Fibroblast of the conjunctiva (primary cell): ENCODE data around the gene CRB2.
"Not testable (repeated sequence)": the region's sequence is repeated elsewhere in the genome, so short reads cannot be mapped to it uniquely, and the experiment has no call there.

Source experiments
- DNase-seq: peaks from one replicate; pipeline ENCODE4 v3.0.0-alpha.2; 2010; ENCODE audit warnings: low read depth

Gene CRB2

GRCh38 chr9:123329329-123329955 is 26.6 kb upstream of the CRB2 start:
- no peak for DNase-seq

DNA sequence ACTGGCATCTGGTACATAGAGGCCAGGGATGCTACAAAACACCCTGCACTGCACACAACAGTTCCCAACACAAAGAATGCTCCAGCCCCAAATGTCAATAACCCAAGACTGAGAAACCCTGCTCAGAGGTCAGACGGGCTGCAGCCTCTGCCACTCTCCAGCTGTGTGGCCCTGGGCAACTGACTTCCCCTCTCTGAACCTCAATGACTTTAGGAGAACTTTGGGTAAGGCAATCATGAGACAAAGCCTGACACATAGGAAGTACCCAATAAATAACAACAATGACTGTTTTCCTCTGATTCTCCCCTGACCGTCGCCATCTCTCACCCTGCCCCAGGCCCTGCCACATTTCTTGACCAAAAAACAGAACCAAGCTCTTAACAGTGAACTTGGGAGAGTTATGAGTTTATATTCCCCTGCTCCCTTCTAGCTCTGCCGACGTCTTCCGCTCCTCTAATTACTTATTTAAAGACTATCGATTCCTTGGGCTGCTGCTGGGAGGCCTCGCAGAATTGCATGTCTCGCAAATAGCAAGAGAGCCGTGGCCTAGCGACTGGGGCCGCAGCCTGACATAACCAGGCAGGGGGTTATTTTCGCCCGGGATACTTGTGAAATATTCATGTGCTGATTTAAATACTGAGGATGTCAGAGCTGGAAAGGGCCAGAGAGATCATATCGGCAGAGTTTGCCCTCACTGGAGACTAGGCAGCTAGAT is 24.5 kb upstream of the CRB2 start:
- DNase-seq: no peak

DNA sequence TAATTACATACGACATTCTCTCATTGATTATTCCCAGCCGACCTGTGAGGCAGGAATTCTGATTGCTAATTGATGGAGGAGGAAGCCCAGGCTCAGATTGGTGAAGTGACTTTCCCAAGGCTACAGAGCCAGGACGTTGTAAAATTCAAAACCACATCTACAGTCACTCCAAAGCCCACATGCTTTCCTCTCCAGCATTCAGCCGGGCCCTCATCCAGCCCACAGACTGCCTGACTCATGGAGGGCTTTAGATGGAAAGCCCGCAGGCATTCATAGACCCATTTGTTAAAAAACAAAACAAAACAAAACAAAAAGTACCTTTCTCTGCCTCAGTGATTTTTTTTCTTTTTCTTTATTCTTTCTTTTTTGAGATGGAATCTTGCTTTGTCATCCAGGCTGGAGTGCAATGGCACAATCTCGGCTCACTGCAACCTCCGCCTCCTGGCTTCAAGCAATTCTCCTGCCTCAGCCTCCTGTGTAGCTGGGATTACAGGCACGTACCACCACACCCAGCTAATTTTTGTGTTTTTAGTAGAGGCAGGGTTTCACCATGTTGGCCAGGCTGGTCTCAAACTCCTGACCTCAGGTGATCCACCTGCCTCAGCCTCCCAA is 22.8 kb upstream of the CRB2 start:
- DNase-seq: not testable (repeated sequence)

DNA sequence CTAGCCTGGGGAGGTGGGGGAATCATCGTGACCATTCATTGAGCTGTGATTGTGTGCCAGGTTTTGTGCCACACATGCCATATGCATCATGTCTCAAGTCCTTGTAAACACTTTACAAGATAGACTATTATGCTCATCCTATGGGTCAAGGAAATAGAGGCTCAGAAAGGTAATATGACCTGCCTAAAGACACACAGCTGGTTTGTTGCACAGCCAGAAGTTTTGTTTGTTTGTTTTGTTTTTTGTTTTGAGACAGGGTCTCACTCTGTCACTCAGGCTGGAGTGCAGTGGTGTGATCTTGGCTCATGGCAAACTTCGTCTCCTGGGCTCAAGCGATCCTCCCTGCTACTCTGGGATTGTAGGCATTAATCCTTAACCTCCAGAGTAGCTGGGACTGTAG is 21.4 kb upstream of the CRB2 start:
- no peak for DNase-seq

DNA sequence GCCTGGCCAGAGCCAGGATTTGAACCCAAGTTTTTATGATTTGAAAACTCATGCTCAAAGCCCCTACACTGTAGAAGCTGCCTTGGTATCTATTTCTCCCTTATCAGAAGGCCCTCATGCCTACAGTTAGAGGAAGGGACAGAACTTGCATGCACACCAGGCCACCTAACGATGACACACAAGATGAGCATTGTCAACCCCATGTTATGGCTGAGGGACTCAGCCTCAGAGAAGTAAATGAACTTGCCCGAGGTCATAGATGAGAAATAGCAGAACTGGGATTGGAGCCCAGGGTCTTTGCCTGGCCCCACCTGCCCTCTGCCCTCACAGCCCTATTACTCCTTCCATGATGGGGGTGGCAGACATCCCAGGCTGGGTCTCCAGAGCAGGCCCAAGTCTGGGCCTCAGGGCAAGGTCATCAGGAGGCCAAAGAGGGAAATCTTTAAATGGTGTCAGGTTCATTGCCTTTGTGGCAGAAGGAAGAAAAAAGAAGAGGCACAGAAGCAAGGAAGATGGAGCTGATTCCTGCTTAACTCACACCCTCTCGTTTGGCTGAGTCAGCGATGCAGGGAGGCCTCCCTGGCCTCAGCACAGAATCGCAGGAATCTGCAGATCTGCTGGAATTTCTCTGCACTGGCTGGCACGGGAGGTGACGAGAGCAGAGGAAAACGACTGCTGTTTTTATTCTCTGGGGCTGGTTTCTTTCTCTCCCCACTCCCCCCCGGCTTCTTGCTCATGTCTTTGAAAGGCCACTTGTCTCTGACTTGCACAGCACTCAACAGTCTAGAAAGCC is 20.6 kb upstream of the CRB2 start:
- no peak for DNase-seq

DNA sequence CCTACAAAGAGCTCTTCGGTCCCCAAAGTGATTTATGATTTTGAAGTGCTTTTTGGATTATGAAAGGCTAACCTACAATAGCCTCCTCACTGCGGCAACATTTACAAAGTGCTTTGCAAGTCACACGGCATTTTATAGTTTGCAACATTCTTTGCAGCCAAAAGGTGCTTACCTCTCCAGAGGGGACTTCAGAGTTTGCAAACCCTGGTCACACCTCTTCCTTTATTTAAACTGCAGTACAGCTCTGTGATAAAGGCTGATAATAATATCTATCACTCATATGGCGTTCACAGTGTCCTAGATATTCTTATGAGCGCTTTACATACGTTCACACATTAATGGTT is 20.0 kb upstream of the CRB2 start:
- no peak for DNase-seq

DNA sequence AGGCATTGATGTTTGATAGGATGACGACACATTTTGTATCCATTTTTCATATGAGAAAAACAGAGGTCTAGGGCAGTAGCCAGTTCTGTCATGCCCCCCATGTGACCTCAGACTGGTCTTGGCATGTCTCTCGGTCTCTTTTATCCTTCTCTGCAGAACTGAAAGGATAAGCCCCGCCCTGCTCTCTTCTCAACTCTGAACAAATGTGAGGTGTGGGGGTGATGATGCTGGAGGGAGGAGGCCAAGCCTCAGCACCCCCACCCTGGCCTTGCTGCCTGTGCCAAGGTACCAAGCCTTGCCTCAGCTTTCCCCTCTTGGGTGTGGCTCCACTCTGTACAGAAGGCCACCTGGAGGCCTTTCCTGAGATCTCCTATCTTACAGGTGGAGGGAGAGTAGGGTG is 19.5 kb upstream of the CRB2 start:
- no peak for DNase-seq

DNA sequence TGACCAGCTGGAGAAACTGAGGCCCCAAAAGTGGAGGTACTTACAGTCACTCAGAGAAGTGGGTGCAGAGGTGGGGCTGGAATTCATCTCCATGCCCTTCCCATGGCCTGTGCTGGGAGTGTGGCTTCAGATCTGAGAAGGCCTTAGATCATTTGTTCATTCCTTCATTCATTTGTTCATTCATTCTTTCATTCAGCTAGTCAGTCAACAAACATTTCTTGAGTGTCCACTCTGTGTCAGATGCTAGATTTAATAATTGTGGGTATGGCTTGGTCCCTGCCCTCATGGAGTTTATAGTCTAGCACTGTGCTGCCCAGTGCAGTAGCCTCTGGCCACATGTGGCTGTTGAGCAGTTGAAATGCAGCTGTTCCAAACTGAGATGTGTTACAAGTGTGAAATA is 19.0 kb upstream of the CRB2 start:
- DNase-seq: no peak

DNA sequence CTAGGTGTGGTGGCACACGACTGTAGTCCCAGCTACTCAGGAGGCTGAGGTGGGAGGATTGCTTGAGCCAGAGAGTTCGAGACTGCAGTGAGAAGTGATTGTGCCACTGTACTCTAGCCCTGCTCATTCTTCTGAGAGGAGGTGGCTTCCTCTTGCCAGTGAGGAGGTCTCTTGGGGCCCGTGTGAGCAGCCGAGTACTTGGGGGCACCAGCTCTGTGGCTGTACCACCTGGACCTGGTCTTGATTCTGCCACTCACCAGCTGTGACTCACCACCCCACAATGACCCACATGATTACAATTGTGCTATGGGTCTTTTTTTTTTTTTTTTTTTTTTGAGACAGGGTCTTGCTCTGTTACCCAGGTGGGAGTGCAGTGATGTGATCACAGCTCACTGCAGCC is 18.0 kb upstream of the CRB2 start:
- no peak for DNase-seq

DNA sequence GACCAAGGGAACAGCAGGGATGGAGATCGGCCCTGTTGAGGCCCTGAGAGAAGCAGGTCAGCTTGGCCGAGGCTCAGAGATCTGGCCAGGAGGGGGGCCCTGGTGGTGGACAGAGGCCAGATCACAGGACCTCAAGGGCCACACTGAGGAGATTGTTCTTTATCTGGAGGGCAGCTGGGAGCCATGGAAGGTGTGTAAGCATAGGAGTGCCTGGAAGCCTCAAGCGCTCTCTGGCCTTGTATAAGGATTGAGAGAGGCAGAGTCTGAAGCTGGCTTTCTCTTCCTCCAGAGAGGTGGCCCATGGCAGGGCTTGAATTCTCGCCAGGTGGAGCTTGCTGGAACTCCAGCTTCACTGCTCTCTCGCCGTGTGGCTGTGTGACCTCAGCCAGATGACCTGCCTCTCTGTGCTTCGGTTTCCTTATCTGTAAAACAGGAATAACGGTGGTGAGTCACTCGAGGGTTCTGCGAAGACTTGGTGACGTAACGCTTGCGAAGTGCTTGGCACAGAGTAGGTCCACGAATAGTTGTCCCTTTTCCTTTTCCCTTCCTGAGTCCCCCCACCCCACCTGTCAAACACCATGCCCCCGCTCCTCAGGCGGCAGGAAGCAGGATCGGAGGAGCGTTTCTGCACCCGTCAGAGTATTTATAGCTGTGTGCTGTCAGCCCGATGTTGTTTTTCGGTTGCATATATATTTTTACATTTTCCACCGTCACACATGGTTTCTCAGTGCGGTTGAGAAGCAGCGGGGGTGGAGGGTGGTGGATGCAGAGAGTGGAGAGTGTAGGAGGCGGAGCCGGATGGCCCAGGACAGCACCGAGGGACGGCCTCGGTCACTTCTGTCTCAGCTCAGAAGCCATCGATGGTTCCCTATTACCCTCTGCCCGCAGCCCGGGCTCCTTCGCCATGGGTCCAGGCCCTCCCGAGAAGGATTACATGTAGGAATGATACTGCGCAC is 17.0 kb upstream of the CRB2 start:
- DNase-seq: no peak

DNA sequence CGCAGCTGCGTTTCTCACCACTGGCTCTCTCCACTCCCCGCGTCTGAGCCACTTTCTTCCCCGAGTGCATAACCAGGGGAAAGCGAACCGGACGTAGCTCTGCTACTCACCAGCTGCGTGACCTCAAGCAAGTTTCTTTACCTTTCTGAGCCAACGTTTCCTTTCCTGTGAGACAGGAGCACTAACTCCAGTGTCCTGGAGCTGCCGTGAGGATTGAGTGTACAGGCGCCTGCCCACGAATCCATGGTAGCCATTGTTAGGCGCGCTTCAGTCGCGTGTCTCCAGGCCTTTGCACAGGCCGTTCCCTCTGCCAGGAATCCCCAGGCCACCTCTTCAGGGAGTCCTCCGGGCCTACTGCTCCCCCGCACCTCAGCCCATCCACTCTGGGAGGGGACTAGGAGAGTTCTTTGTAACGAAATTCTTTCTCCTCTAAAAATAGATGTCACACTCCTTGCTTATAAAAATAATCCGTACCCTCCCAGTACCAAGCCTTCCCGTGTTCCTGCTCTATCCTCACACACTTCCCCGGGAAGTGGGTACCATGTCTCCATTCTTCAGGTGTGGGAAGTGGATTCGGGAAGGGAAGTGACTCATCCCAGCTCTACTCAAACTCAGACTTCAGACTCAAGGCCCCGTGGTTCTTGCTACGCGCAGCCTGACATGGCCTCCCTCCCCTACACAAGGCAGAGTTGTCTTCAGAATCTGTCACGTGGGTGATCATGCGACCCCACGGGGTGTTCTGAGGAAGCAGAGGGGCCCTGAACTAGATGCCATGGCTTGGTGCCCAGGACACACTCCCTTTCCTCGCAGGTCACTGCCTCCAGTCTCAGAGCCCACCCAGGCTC is 16.1 kb upstream of the CRB2 start:
- DNase-seq: no peak

DNA sequence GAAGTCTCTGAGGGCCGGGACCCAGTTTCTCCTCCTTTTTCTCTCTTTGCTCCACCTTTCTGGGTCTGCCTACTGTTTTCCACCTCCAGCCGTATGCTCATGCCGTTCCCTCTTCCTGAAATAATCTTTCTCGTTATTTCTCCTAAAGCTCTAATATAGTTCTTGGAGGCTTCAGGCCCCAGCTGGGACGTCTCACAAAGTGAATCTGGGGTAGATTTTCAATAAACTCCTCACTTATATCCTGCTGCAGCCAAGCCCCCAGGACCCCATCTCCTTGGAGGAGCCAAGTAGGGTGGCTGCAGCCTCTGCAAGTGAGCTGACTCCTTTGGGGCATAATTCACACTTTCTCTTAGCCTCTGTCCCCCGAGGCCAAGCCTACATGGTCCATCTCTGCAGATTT is 14.2 kb upstream of the CRB2 start:
- no peak for DNase-seq

DNA sequence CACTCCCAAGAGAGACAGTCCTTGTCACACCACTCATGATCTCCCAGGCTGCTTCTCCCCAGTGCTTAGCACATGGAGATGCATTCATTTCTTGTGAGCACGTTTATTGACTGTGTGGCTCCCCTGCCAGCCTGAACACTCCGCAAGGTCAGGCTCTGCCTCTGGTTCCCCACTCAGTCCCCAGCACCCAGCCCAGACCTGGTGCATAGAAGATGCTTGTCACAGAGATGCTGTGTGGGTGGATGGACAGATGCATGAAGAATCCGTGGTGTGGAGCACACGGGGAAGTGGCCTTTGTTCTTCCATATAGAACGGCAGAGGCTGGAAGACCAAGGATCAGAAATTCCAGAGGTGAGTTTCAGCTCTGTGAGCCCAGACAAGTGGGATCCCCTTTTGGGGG is 13.8 kb upstream of the CRB2 start:
- DNase-seq: no peak

DNA sequence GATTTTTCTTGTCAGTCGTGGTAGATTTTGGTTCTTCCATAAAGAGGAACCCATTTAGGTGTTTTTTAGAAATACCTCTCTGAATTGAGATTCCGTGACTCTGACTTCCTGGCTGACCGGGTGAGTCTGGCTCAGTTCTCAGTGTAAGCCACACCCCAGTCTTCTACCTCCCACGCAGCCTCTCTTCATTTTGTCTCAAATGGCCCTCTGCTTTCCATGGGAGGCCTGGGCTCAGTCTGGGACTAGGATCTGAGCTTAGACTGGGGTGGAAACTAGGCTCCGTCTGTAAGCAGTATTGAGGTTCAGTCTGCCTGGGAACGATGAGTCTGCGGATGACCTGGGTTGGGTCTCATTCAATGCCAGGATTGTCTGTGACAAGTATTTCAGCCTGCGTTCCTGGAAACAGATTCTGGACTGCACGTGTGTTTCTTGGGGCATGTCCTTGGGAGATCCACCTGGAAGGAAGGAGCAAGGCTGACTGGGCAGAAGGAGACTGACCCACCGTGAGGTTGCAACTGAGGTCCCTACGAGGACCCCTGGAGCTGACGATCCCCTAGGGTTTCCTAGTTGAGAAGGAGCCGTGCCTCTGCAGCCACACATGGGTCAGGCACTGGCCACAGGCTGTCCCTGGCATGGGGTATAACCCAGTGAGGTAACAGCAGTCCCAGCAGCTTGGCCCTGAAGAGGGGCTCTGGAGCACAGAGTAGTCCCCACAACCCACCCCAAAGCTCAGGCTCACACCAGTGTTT is 12.4 kb upstream of the CRB2 start:
- no peak for DNase-seq

GRCh38 chr9:123344192-123344949 is 11.6 kb upstream of the CRB2 start:
- DNase-seq: no peak

- DNase-seq: no peak
These were observed 10.4 kb upstream of the CRB2 start for GRCh38 chr9:123345567-123345955.

- DNase-seq: no peak
These were observed 10.0 kb upstream of the CRB2 start for GRCh38 chr9:123346026-123346425.

DNA sequence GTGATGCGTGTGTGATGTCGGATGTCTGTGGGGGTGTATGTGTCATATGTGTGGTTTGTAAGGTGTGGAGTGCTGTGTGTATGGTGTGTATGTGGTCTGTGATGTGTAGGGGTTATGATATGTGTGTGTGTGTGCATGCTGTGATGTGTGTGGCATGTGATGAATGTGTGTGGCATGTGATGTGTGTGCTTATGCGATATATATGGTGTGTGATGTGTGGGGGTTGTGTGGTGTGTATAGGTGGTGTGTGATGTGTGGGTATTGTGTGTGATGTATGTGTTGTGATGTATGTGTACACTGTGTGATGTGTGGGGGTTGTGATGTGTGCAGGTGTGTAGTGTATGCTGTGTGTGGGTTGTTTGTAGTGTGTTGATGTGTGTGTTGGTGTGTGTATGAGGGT is 9.2 kb upstream of the CRB2 start:
- DNase-seq: no peak

GRCh38 chr9:123347289-123348060 is 8.5 kb upstream of the CRB2 start:
- DNase-seq: no peak
